HuH-7.5 (cell line): Measurements from ENCODE around the gene SGSM2.
"Not testable (repeated sequence)": the region's sequence is repeated elsewhere in the genome, so short reads cannot be mapped to it uniquely, and the experiment has no call there.

Experiments
- DNase-seq: peaks from one replicate; pipeline ENCODE4 v3.0.0; 2011; ENCODE audit warnings: low spot score

Gene SGSM2

GRCh38 chr17:2336852-2337543 is at the start of gene SGSM2:
Gene SGSM2, plus strand, starts transcription at chr17:2337501. Its CDS starts 188 bp downstream, at chr17:2337689.
- DNase-seq: peak; percentile 69

GRCh38 chr17:2289878-2290478 is 47.3 kb upstream of the SGSM2 start:
- no peak for DNase-seq

GRCh38 chr17:2292100-2292499 is 45.2 kb upstream of the SGSM2 start:
- DNase-seq: no peak

- no peak for DNase-seq
Observed at GRCh38 chr17:2295575-2295974, 41.7 kb upstream of the SGSM2 start.

- DNase-seq: no peak
Observed at GRCh38 chr17:2297023-2297422, 40.3 kb upstream of the SGSM2 start.

- DNase-seq: no peak
Observed at GRCh38 chr17:2299136-2299535, 38.2 kb upstream of the SGSM2 start.

- no peak for DNase-seq
Observed at GRCh38 chr17:2299756-2300155, 37.5 kb upstream of the SGSM2 start.

- no peak for DNase-seq
Observed at GRCh38 chr17:2302778-2303203, 34.5 kb upstream of the SGSM2 start.

GRCh38 chr17:2303204-2304188 is 33.8 kb upstream of the SGSM2 start, which contains the start of the genes SMG6 and SRR:
Gene SMG6, minus strand, starts transcription at chr17:2303785. Its CDS starts 65 bp downstream, at chr17:2303720.
Gene SRR, plus strand, starts transcription at chr17:2303950. Its CDS starts 11,611 bp downstream, at chr17:2315561.
- peak; percentile 89 for DNase-seq

GRCh38 chr17:2304931-2305330 is 32.4 kb upstream of the SGSM2 start:
- DNase-seq: no peak

GRCh38 chr17:2309338-2310154 is 27.8 kb upstream of the SGSM2 start:
- DNase-seq: no peak

GRCh38 chr17:2312736-2313135 is 24.6 kb upstream of the SGSM2 start:
- DNase-seq: no peak

GRCh38 chr17:2316916-2317205 is 20.4 kb upstream of the SGSM2 start:
- DNase-seq: not testable (repeated sequence)

- DNase-seq: no peak
Observed at GRCh38 chr17:2317796-2318195, 19.5 kb upstream of the SGSM2 start.

- DNase-seq: no peak
Observed at GRCh38 chr17:2319051-2319450, 18.2 kb upstream of the SGSM2 start.

- no peak for DNase-seq
Observed at GRCh38 chr17:2321399-2321798, 15.9 kb upstream of the SGSM2 start.

GRCh38 chr17:2323629-2324314 is 13.5 kb upstream of the SGSM2 start:
- no peak for DNase-seq

- no peak for DNase-seq
Observed at GRCh38 chr17:2331303-2331702, 6.0 kb upstream of the SGSM2 start.

- peak; percentile 18 for DNase-seq
Observed at GRCh38 chr17:2335726-2336214, 1.5 kb upstream of the SGSM2 start.

GRCh38 chr17:2336215-2336851 is 968 bp upstream of the SGSM2 start, which contains the start of gene TSR1:
Gene TSR1, minus strand, starts transcription at chr17:2336457. Its CDS starts 30 bp downstream, at chr17:2336427.
- DNase-seq: peak; percentile 95
